Retinal pigment epithelial cell (primary cell): ENCODE data around the gene VWA8.

Experiments
- DNase-seq: peaks from one replicate; pipeline ENCODE4 v3.0.0-alpha.2; 2010; ENCODE audit warnings: low read depth
- H3K4me3 ChIP-seq: 2 replicates; pipeline ENCODE4 v1.5.1; 2011; ENCODE audit warnings: mild to moderate bottlenecking, low read length, control low read depth, moderate library complexity
- CTCF ChIP-seq: conservative IDR thresholded peaks from 2 replicates; pipeline ENCODE4 v1.5.1; 2011; ENCODE audit warnings: low read depth, low read length, control low read depth, inconsistent platforms

The VWA8 gene

DNA sequence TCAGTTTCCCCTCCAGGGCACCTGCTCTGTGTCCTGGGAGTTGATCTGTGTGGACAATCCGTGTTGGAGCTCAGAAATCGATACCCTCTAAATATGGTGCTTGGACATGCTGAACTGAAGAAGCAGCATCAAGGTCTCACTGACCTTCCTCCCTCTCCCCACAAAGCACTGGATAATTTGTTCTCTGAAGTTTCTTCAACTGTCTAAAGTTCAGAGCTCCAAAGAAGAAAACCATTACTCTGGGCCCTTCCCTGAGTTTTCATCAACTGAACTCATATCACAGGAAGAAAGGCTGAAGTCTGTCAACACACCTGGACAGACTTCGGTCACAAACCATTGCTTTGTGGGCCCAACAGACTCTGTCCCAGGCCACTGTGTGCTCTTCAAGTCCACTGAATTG is 371.5 kb downstream of the VWA8 start:
- no peak for TF ChIP-seq CTCF
- H3K4me3 ChIP-seq = no peak overlapping the region
- DNase-seq = no peak

- no peak for DNase-seq
- no peak overlapping the region for H3K4me3 ChIP-seq
- TF ChIP-seq CTCF = no peak
These were observed 372.0 kb downstream of the VWA8 start for GRCh38 chr13:41588899-41589298.

DNA sequence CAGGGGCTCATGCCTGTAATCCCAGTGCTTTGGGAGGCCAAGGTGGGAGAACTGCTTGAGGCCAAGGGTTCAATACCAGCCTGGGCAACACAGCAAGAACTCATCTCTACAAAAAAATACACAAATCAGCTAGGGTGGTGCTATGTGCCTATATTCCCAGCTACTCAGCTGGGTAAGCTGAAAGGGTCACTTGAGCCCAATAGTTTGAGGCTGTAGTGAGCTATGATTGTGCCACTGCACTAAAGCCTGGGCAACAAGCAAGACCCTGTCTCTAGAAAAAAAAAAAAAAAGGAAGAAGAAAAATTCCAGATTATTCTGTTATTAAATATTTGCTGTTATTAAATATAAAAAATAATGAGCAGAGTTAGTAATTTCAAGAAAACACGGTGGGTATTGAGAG is 372.5 kb downstream of the VWA8 start:
- H3K4me3 ChIP-seq = no peak overlapping the region
- TF ChIP-seq CTCF = no peak
- DNase-seq = no peak

DNA sequence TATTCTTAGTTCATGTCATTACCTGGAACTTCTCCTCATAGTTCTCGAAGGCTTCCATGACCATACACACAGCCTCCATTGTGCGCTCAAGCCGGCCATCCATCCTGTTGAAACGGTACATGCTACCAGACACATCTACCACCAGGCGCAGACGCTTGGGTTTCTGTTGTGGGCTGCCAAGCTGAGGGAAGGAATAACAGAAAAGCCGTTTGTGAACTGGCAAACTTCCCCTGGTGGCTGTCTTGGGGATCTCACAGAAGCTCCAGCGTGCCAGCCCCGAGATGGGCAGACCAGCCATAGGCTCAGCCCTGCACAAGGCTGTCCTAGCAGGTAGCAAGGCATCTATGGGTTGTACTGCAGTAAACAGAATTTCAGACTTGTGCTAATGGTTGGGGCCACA is 373.4 kb downstream of the VWA8 start:
- DNase-seq = no peak
- H3K4me3 ChIP-seq = no peak overlapping the region
- peak; percentile 31 for TF ChIP-seq CTCF

DNA sequence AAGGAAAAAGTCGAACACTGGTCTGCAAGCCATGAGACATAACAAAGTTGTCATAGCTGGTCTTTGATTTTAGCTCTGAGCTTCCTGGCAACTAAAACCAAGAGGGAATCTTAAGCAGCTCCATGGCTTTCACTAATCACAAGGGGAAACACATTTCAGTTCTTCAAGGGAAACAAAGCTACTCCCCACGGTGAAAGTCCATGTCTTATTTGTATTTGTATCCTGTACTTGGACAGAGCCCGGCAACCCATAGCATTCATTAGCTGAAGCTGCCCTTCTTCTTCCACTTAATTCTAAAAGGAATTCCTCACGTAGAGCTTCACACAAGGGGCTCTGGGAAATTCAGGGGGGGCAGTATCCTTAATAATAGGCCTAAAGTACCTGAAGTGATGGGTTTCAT is 374.7 kb downstream of the VWA8 start:
- DNase-seq = no peak
- no peak overlapping the region for H3K4me3 ChIP-seq
- no peak for TF ChIP-seq CTCF

DNA sequence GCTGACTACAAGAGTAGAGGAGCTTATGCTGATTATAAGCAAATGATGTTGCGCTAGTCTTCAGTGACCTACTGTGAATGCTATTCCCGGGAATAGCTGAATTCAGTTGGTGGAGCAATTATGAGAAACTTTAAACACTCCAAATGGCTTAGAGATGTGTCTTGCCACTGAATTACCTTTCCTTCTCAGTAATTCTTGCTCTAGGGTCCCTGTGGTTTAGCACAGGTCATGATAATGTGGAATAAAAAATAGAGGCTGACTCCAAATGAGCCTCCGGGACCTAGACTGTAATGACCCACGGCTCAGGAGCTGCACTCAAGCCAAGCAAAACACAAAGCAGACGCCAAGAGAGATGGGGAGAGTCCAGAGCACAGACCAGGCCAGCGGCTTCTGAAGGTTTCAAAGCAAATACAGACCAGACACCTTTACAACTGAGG is 378.9 kb downstream of the VWA8 start:
- no peak for TF ChIP-seq CTCF
- DNase-seq = no peak
- H3K4me3 ChIP-seq = no peak overlapping the region

- DNase-seq = no peak
- no peak overlapping the region for H3K4me3 ChIP-seq
- no peak for TF ChIP-seq CTCF
These were observed 380.6 kb downstream of the VWA8 start for GRCh38 chr13:41580345-41580744.
